ENCODE data around the gene SMLR1.

The SMLR1 gene

DNA sequence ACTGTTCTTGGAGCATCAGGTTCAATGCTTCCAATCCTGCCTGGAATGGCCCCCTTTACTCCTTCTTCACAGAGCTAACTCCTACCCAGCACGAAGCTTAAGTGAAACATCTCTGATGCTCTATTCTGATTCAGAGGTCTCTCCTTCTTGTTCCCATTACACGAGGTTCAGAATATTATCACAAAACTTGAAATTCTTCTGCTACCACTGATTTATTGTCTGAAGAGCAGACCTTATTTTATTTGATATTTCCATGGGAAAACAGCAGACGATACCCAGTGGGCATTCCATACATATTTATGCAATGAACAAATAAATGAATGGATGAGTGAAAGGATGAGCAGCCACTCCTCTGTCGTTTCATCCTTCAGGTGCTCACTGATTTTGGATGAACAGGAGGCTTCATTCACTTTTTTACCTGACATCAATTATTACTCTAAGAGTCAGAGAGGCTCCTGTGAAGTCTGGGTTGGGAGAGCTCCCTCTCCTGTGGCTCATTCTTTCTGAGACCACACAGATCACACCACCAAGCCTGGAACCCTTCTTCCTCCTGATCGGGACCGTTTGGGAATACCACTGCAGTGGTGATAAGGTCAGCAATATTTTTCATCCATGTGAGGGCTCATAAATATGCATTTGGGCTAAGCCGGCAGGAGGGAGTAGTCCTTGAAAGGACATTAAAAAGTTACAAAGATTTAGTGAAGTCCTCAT lies 25.8 kb downstream of the SMLR1 start:
- DNase-seq (ENCODE audit: low spot score) = no peak

DNA sequence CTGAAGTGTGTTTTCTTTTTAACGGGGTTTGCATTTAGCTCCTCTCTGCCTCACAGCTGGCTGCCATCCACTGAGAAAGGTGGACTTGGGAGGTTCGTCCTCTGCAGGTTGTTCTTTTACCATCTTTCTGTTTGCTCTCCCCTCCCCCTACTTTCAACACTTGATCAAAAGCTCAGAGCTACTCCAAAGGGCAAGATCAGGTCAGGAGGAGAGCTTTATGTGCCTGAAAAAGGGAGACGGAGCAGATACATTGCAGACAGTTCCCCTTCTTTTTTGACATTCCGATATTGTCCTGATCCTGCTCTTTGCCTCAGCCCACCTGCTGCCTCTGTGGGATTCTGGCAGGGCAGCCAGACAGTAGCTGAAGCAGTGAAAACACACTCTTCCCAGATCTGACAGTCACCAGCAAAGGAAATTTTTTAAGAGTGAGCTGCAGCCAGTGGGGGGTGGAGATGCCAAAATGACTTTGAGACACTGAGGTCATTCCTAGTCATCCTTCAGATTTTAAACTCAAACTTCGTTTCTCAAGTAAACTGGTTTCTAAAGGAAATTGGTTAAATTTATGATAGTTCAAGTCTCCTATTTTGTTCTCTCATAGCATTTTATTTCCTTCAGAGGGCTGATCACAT lies 26.5 kb downstream of the SMLR1 start:
- no peak for DNase-seq (ENCODE audit: low spot score)

DNA sequence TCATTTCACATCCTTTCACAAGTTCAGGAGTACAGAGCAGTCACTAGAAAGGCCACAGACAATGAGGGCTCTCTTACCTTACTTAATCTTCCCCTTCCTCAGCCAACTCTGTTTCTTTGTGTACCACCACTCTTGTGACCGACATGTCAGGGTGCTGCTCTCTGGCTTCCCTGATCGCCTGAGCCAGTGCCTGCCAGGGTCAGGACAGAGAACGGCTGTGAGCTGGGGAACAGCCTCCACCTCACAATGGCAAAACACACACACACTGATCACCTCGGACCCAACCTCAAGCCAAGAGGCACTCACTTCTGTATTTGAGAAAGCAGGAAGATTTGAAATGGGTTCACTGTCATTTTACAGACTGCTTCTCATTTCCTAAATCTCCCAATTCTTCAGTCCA lies 30.8 kb downstream of the SMLR1 start:
- no peak for DNase-seq (ENCODE audit: low spot score)

DNA sequence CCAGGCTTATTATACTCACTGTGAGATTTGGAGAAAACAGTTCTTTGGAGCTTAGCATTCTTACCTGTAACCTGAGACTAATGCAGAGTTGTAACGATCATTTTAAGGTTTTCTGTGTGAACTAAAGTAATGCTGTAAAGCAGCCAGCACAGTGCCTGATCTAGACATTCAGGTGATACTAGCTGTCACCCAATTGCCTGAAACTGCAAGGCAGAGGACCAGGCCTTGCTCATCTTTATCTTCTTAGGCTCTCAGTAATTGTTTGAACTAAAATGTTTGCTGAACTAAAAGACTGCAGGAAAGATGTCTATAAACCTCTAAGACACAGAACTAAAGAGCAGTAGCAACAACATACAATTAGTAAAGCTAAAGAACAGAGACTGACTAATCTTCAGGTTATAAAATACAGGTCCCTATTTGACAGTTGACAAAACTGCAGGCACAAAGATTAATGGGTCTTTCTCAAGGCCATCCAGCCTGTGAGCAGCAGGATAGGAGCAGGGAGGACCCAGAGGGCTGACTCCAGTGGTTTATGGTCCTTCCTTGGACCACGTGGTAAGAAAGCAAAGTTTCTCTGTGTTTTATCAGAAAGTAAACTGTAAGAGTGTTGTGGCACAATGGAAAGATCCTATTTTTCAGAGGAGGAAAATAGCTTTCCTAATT lies 31.4 kb downstream of the SMLR1 start:
- DNase-seq (ENCODE audit: low spot score) = no peak

DNA sequence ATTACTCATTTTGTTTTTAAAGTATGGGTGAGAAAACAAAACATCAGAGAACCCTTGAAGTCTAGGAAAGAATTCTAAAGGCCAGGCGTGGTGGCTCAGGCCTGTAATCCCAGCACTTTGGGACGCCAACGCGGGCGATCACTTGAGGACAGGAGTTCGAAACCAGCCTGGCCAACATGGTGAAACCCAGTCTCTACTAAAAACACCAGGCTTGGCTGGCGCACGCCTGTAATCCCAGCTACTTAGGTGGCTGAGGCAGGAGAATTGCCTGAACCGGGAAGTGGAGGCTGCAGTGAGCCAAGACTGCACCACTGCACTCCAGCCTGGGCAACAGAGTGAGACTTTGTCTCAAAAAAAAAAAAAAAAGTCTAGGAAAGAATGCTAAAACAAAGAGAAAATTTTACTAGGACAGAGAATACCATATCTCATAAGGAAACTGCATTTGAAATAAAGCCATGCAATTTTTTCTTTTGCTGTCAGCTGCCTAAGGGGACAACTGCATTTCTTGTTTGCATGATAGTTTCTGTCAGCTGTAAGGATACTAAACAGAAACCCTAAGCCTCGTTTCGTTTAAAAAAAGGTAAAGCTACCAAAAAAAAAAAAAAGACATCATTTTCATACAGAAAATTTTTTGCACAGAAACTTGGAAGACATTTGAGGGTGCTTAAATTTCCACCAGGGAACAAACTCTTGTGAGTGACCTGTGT lies 32.1 kb downstream of the SMLR1 start:
- no peak for DNase-seq (ENCODE audit: low spot score)

DNA sequence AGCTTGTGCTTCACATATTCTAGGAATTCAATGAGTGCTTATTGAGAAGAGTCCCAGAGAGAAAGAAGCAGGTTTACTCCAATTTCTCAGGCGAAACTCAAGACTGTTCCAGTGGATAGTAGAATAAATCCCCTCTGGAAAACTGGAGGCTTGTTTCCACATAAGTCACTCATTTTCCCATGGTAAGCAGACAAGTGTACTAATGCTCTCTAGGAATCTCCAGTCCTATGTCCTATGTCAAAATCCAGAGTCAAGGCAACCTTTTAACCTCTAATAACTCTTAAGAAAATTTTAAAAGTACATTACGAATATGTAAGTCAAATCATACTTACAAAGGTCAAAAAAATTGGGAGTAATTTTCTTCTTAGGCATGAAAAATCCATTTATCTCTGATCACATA lies 35.2 kb downstream of the SMLR1 start:
- no peak for DNase-seq (ENCODE audit: low spot score)

DNA sequence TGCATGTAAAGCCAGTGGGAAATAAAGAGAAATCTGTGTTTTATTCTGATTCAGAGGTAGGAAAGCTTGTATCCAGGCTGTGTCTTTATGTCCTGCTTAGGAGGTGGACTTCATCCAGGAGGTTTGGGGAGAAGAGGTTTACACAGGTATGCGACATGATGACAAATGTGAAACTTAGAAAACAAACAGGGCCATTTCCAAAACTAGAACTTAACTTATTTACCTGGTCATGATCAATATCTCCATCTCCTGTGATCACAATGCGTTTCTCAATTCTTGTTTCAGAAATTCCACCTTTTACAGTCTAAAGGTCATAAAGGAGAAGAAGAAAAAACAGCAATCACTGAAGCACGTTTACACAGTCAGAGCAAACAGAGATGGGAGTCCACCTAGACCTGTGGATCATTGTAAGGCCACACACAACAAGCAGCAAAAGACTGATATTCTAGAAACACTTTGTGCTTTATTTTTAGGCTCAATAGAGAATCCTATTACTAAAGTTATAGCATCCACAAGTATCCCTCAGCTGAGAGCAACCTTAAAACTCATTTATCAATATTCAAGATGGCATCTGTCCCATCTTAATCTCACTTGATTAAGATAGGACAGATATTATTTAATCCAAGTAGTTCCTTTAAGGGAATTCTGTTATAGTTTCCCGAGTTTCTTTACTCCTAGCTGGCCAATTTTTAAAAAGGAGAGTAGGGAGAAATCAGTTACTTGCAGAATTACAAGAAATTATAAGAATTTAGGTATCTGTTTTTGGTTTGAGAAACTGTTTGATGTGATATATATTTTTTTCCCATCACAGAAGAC lies 36.4 kb downstream of the SMLR1 start:
- no peak for DNase-seq (ENCODE audit: low spot score)

DNA sequence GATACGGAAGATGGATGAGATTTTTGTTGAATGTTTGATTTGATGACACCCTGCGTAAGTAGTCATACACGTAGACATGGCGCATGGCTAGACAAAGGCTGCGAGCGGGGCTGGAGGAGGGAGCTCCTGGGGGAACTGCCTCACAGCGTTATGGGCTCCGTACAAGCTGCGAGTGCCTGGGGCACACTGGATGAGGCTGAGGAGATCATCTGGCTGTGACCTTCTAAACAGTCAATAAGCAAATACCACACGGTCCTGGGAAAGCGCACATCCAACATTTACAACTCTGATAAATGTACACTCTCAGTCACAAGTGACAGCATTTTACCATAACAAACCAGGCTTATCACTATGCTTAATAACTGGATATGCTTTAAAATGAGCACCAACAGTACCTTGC lies 37.1 kb downstream of the SMLR1 start:
- no peak for DNase-seq (ENCODE audit: low spot score)

DNA sequence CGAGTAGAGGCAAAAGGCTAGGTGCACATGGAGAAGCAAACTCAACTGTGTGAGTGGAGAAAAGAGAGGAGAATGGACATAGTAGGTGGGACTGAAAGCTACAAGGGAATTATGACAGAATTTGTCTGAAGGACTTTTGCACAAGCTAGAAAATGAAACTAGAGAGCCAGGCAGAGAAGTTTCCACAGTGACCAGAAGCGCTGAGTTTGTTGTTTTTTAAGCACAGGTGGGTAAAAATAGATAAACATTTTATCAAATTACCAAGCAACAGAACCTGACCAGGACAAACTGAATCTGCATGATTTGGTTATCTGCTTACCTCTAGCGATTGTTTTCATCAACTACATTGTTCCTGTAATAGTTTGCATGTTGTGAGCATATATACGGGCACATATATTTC lies 38.6 kb downstream of the SMLR1 start:
- DNase-seq (ENCODE audit: low spot score) = no peak

DNA sequence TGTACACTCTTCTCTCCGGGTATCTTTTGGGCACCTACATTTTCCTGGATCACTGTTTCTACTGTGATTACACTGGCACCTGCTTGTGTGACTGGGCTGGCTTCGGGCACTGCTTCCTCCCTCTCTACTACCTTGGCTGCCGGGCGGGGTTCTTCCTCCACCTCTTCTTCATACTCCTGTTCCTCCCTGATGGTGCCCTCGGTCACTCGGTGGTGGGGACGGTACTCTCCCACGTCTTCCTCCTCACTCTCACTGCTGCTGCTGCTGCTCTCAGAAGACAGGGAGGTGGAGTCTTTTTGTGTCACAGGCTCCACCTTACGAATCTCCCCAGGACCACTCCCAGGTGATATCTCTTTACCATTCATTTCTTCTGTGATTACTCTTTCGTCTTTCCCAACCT lies 42.5 kb downstream of the SMLR1 start:
- DNase-seq (ENCODE audit: low spot score) = no peak

DNA sequence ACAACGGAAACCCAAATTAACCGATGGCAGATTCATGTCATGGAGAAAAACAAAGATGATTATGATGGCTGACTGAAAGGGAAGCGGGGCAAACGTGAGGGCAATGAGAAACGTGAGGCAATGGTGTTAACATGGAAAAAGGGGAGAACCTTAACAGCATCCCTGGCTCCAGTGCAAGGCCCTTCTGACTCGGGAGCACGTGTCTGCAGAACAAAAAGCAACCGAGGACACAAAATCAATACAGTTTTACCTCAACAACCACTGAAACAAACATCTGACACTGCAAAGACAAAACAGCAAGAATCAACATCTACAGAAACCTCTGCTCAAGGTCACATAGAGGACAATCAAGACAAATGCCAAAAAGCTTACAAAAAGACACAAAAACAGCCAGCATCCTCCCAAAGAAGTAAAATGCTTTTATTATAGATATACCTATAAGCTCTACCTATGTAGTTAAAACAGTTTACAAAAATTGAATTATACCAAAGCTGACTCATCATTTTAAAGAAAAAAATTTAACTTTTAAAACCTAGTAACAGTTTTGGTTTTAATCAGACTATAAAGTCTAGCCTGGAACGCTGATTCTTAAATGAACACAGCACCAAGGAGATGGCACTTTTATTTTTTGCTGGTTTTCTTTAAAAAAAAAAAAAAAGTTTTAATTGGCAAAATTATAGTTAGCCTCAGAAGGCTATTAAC lies 43.1 kb downstream of the SMLR1 start:
- DNase-seq (ENCODE audit: low spot score) = no peak

DNA sequence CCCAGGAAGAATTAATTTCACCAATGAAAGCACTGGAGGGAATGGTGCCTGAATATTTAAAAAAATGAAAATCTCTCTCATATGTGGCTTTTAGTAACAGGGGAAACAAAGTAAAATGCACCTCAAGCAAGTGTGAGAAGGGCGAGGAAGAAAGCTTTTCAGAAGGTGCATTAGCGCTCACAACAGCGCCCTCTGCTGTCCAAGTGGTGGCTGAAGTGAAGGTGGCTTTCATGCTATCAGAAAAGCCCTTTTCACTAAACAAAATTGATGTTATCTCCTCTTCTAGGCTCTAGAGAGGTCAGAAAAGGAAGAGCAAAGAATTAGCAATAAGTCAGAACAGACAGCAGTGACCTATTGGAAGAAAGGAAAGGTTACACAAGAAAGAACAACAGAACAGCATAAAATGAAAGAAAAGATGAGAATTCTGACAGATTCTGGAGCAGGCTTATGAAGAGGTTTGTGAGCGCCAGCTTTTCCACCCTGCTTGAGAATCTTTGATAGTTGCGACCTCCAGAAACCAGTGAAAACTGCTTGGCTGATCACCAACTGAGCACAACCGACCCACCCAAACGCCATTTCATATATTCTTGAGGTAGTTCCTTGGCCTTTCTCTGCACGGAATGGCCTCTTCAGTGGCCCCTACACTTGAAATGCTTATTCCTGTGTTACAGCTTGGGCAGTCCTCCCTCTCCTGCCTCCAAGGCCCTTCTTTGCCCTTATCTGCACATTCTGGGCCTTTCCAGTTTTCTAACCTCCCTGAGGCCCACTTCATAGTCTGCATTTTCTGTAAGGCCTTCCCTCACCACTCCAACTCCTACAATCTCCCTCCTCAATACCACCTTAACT lies 45.3 kb downstream of the SMLR1 start:
- no peak for DNase-seq (ENCODE audit: low spot score)

DNA sequence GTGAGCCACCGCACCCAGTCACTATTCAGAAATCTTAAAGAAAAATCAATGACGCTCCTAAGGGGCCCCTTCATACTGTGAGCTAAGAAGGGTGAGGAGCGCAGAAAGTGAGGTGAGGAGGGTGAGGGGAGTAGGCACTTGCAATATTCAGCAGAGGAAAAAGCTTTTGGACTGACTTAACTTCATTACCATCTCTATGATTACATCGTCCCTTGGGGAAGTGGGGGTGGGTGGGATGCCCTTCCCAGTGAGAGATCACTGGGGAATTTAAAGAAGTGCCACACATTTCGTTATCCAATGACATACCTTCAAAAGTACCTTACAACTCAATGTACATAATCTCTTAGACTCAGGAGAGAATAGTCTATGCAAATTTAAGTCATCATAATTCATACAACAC lies 46.5 kb downstream of the SMLR1 start:
- DNase-seq (ENCODE audit: low spot score) = no peak

DNA sequence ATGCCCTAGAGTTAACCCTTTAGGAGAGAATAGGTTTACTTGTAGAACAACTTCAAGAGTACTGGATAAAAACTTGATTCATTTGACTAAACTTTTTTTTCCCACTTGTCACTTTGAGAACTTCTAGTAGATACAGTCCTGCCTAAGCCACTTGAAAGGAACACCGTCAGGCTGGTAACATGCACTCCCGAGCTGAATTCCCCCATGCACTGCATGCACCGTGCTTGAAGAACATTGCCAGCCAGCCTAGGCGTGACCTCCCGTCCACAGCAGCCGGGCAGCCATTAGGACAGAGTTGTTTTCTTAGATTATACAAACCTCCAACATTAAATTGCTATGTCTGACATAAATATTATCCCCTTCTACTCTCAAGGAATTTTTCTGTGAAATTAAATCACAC lies 52.6 kb downstream of the SMLR1 start:
- no peak for DNase-seq (ENCODE audit: low spot score)

DNA sequence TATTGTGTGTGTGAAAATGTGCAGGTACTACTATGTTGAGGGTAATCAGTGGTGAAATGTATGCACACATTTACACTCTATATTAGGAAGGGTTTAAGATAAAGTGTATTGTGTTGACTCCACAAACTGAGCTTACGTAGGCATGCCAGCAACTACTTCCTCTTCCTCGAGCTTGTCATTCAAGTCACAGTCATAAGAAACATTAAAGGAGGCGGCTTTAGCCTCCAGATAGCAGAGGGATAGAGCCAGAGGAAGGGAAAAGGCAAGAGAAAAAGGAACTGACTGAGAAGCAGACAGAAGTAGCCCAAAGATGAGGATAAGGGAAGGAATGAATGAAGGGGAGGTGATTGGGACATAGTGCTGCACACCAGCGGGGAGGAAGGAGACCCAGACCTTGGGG lies 55.2 kb downstream of the SMLR1 start:
- no peak for DNase-seq (ENCODE audit: low spot score)

DNA sequence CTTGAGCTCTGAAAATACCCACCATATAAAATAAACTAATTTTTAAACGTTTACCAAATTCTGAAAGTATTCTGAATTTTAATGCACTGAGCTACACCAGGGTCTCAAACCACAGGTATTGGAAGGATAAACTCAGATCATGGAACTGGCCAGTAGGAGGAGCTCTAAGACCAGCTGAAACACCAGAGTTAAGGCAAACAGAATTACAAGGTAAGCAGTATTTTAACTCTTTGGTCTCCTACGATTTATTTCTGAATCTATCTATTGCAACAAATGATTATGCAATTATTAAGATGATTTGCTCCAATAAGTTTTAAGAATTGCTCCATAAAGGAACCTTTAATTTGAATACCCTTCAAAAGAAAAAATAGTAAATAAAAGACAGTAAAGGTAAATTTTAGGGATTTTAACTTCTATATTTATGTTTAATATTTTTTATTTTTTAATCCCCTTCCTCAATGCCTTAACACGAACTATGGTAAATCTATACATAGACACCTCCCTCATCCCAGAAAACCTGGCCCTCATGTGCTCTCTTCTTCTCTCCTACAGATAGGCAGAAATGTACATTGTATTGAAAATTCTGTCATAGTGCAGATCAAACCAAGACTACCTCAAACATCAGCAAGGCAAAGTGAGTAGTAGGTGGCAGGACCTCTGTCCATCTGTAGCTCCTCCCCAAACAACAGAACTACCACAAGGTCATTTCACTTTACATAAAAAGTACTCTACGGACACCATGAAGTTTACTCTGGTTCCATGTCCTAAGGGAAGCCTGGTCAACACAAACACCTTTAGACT lies 58.4 kb downstream of the SMLR1 start:
- peak; percentile 77 for DNase-seq (ENCODE audit: low spot score)
